GM18951 (cell line): ENCODE results near the gene SGK1.

Experiments used
- POLR2A ChIP-seq: IDR thresholded peaks from 4 replicates; pipeline ENCODE4 v1.6.1; 2011; ENCODE audit warnings: mild to moderate bottlenecking; ENCODE audit not compliant: insufficient read length, insufficient read depth; ENCODE audit errors: extremely low read depth
- in situ Hi-C: fragments of 300-500 bp; cut with MboI; formaldehyde crosslinking; loops from one replicate; pipeline ENCODE4 v1.12.0; 2022; ENCODE audit warnings: low sequenced_read_pairs, mixed read lengths, inconsistent platforms; ENCODE audit not compliant: unreplicated experiment

SGK1 gene

GRCh38 chr6:134173936-134174671 is 143.8 kb downstream of the SGK1 start:
- no peak for TF ChIP-seq POLR2A

GRCh38 chr6:134173366-134173725 is 144.6 kb downstream of the SGK1 start:
- in situ Hi-C loops: loop anchor here (25.0 kb wide), 2 partner anchors 714 to 1264 kb away; no protein-coding TSS in a partner anchor
- no peak for TF ChIP-seq POLR2A

More at GRCh38 chr6:134173936-134174671, 143.8 kb downstream of the SGK1 start:
- in situ Hi-C loops: loop anchor here (25.0 kb wide), 2 partner anchors 713 to 1263 kb away; no protein-coding TSS in a partner anchor

- TF ChIP-seq POLR2A: no peak
- in situ Hi-C loops: loop anchor here (25.0 kb wide), 2 partner anchors 714 to 1264 kb away; no protein-coding TSS in a partner anchor
Measured at GRCh38 chr6:134172706-134173365, 145.1 kb downstream of the SGK1 start.

GRCh38 chr6:134172020-134172705 is 145.7 kb downstream of the SGK1 start:
- TF ChIP-seq POLR2A: no peak
- in situ Hi-C loops: loop anchor here (25.0 kb wide), 2 partner anchors 715 to 1265 kb away; no protein-coding TSS in a partner anchor

- in situ Hi-C loops: loop anchor here (25.0 kb wide), 2 partner anchors 716 to 1266 kb away; no protein-coding TSS in a partner anchor
- no peak for TF ChIP-seq POLR2A
Measured at GRCh38 chr6:134171517-134171916, 146.4 kb downstream of the SGK1 start.

GRCh38 chr6:134170844-134171243 is 147.1 kb downstream of the SGK1 start:
- TF ChIP-seq POLR2A: no peak
- in situ Hi-C loops: loop anchor here (25.0 kb wide), 2 partner anchors 716 to 1266 kb away; no protein-coding TSS in a partner anchor

- in situ Hi-C loops: loop anchor here (25.0 kb wide), 2 partner anchors 717 to 1267 kb away; no protein-coding TSS in a partner anchor
- no peak for TF ChIP-seq POLR2A
Measured at GRCh38 chr6:134169871-134170486, 147.9 kb downstream of the SGK1 start.

GRCh38 chr6:134168590-134169208 is 149.2 kb downstream of the SGK1 start:
- in situ Hi-C loops: loop anchor here (25.0 kb wide), 2 partner anchors 719 to 1269 kb away; no protein-coding TSS in a partner anchor

GRCh38 chr6:134166511-134167261 is 151.2 kb downstream of the SGK1 start:
- in situ Hi-C loops: loop anchor here (25.0 kb wide), 2 partner anchors 721 to 1271 kb away; no protein-coding TSS in a partner anchor
- TF ChIP-seq POLR2A: no peak

More at GRCh38 chr6:134168590-134169208, 149.2 kb downstream of the SGK1 start:
- no peak for TF ChIP-seq POLR2A

GRCh38 chr6:134165561-134166201 is 152.2 kb downstream of the SGK1 start:
- no peak for TF ChIP-seq POLR2A
- in situ Hi-C loops: loop anchor here (25.0 kb wide), 2 partner anchors 722 to 1272 kb away; no protein-coding TSS in a partner anchor

GRCh38 chr6:134164300-134164699 is 153.6 kb downstream of the SGK1 start:
- in situ Hi-C loops: loop anchor here (25.0 kb wide), 2 partner anchors 723 to 1273 kb away; no protein-coding TSS in a partner anchor
- TF ChIP-seq POLR2A: no peak
